ENCODE measurements around the gene USF2. TPM values are rescaled to one million over a fixed set of nuclear protein-coding genes. Genes with fewer than 3 reads are reported as not detected.

Gene USF2
- total and polyA plus RNA-seq, 2 of the 8 experiments (the other 6 are each of a cell fraction or from before 2014, with no cell fraction given) = 74.1 to 109 TPM

DNA sequence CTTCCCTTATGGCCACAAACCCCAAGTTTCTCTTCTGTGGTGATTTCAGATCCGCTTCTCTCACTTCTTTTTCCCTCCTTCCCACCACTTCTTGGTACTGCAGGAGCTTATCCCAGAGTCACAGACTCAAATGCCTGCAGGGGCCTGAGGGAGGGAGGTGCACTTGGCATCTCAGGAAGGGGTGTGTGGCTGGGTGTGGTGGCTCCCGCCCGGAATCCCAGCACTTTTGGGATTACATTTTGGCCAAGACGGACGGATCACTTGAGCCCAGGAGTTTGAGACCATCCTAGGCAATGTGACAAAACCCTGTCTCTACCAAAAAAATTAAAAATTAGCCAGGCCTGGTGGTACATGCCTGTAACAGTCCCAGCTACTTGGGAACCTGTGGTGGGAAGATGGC, 5.6 kb downstream of the USF2 start (continued):
- TF ChIP-seq GABPA (IDR thresholded peaks at IDR 0.05; ENCODE audit: borderline replicate concordance, insufficient read depth, low read length) (no peak), TEAD4 (IDR thresholded peaks at IDR 0.05; ENCODE audit: low read depth, low read length) (no peak), CBX5 (IDR thresholded peaks at IDR 0.05; ENCODE audit: low read depth, low read length) (no peak), BRCA1 (IDR thresholded peaks at IDR 0.05; ENCODE audit: low read depth, low read length) (no peak), KDM4A (IDR thresholded peaks at IDR 0.05; ENCODE audit: low read depth, low read length, severe bottlenecking) (no peak)

All from H1 (cell line).